Inflammatory macrophage (primary cell): ENCODE measurements around the gene PRKCE.
A peak's percentile ranks its signal among the peaks of the same experiment; 100 is the strongest.
"Not testable (repeated sequence)": the region's sequence is repeated elsewhere in the genome, so short reads cannot be mapped to it uniquely, and the experiment has no call there.

ENCODE experiments used
- DNase-seq, 2 donors: peaks; one replicate each; pipeline ENCODE4 v3.0.0-alpha.2; 2020 to 2022

Gene PRKCE

GRCh38 chr2:45871025-45871424 lies 219.6 kb downstream of the PRKCE start:
- DNase-seq = no peak

DNA sequence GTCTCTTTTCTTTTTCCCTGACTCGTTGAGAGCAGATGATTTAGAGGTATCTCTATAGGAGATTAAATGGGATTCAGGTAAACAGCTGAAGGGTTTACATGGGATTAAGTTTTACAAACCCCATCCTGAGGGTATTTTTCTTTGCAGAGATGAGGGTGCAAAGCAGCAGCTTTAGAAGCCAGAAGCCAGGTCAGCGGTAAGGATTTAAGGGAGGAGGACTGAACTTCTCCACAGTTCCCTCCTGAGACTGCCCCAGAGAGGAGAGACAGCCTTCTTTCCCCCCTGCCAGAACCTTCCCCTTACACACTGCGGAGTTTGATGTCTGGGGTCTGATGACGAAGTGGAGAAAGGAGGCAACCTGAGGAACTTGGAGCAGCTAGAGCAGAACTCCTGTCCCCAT lies 220.1 kb downstream of the PRKCE start:
- no peak for DNase-seq

GRCh38 chr2:45872211-45872610 lies 220.7 kb downstream of the PRKCE start:
- no peak for DNase-seq

- no peak for DNase-seq
These were observed 222.9 kb downstream of the PRKCE start for GRCh38 chr2:45874344-45874743.

DNA sequence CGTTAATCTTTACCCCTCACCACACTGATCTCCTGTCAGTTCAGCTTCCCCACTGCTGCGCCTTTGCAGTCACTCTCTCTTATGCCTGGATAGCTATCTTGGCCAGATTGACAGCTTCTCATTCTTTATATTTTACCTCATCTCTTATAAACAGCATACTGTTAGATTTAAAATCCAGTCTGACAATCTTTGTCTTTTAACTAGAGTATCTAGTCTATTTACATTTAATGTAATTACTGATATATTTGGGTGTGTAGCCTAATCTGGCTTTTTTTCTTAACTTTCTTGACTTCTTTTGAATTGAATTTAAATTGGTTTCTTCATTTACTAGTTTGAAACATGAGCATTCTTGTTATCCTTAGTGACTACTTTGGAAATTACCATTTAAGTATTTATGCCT lies 225.1 kb downstream of the PRKCE start:
- DNase-seq = no peak

- DNase-seq = no peak
These were observed 227.9 kb downstream of the PRKCE start for GRCh38 chr2:45879406-45879805.

GRCh38 chr2:45879936-45880335 lies 228.5 kb downstream of the PRKCE start:
- no peak for DNase-seq

GRCh38 chr2:45881970-45882581 lies 230.6 kb downstream of the PRKCE start:
- DNase-seq = no peak

DNA sequence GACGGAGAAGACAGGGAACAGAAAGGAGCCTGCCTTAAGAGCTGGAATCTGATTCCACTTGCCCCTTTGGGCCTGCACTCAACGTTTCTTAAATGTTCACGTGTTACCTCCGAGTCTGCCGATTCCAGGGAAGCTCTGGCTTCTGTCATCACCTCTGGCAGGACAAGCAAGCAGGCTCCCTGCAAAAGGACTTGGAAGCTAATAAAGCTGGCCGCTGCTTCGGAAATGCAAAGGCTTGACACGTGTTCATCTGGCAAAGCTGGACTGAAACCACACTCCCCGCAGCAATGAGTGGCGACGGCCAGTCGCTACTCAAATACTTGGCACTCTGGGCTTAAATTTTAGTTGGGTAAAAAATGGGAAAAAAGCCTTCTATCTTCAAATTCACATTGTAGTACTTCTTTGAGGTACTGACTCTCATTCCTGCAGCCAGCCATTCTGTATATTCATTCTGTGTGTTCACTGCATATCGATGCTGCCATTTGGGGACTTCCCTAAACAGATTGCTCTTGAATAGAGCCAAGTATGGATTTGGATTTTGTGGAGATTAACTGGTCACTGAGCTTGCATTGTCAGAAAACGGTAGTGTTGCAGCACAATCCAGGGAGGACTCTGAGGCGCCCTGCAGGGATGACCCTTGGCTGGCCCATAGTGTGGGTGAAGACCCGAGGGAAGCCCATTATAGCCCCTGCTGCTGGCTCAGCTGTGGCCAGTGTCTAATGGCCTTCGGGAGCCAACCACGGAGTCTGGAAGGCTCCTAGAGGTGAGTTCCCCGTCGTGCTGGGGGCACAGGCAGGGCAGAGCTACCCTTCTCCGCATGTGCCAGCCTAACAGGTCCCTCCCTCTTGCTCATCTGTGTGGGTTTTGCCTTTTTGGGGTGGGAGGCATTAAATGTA lies 231.5 kb downstream of the PRKCE start:
- no peak for DNase-seq

- DNase-seq = no peak
These were observed 232.1 kb downstream of the PRKCE start for GRCh38 chr2:45883603-45884000.

DNA sequence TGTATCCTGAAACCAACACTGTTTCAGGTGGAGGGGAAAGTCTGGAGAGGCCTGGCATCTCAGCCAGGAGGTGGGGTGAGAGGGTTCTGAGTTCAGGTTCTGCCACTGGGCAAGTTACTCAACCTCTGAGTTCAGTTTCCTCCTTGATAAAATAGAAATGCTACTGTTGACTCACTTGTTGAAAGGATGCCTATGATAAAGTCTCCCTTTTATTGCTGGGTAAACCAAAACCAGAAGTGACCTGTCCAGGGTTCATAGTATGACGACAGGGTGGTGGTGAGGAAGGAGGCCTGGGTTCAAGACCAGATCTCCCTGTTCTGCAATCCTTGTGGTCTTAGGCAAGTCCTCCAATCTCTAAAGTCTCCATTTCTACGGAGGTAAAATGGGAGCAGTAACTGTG lies 232.7 kb downstream of the PRKCE start:
- peak in 1 of 2 donors; percentile 44 for DNase-seq

DNA sequence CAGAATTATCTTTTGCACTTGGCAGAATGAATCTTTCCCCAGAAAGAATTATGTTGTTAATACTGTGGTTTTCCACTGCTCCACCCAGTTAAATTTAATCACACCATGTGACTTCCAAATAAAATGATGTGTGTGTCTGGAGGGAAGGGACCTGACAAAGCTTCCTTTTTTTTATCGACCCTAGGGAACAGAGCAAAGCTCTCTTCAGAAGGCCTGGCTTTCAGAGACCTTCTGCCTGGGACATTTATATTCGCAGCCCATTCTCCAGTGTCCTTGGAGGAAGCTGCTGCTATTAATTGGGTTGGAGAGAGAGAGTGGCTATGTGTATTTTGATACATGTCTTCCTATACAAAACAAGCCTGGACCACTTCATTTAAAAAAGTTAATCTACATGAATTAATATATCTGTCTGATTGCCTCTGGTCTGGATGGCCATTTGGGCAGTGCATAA lies 233.7 kb downstream of the PRKCE start:
- peak in 1 of 2 donors; percentile 26 for DNase-seq

DNA sequence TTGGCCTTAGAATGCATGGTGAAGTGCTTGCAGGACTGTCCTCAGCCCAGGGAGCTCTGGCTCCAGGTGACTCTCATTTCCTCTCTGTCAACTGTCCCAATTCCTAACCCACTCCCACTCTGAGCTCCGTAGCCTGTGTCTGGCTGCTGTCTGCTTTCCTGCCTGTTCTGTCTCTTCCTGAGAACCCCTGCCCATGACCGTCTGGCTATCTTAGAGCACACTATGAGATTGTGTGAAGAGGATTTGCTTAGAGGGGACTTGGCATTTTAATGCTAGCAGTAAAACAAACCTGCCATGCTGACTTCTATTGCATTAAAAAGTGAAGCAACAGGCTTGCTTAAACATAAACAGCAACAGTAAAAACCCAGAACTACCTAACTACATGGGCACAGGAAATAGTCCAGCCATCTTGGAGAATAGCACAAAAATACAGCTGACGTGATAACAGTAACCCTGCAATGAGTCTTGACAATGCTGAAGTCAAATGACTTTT lies 234.7 kb downstream of the PRKCE start:
- peak in 1 of 2 donors; percentile 29 for DNase-seq

- DNase-seq = peak; percentile 75 to 92
These were observed 236.7 kb downstream of the PRKCE start for GRCh38 chr2:45888167-45888566.

DNA sequence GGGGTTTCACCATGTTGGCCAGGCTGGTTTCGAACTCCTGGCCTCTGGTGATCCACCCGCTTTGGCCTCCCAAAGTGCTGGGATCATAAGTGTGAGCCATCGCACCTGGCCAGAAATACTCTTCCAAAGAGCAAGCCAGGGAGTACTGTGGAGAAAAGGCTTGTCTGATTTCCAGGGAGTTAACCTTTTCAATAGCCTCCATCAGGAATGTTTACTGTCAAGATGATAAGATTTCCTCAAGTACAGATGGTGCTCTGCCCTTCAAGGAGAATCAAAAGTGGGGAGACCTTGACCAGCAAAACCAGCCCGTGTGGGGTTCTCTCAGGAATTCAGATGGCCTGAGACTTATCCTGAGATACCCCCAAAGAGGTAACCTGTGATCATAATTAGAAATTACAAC lies 237.2 kb downstream of the PRKCE start:
- no peak for DNase-seq

DNA sequence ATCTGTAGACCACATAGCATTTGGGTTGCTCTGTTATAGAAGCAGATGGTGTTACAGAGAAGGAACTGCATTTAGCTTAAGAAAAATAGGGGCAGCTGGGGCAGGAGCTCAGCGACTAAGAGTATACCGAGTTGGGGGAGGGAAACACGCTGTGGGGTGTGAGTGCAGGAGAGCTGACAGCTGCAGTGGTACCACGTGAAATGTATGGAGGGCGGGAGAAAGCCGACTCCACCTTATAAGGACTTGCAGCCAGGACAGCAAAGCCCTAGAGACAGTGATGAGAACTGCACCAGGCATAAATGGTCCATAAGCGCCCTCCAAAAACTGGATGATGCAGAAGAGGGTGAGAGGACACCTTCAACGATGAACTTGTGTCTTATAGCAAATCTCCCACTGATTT lies 237.6 kb downstream of the PRKCE start:
- peak; percentile 50 to 71 for DNase-seq

GRCh38 chr2:45889620-45890370 lies 238.3 kb downstream of the PRKCE start:
- peak; percentile 89 to 90 for DNase-seq

GRCh38 chr2:45890371-45890646 lies 238.8 kb downstream of the PRKCE start:
- not testable (repeated sequence) for DNase-seq

GRCh38 chr2:45890819-45891218 lies 239.3 kb downstream of the PRKCE start:
- peak; percentile 36 to 55 for DNase-seq

- DNase-seq = no peak
These were observed 240.4 kb downstream of the PRKCE start for GRCh38 chr2:45891719-45892424.

DNA sequence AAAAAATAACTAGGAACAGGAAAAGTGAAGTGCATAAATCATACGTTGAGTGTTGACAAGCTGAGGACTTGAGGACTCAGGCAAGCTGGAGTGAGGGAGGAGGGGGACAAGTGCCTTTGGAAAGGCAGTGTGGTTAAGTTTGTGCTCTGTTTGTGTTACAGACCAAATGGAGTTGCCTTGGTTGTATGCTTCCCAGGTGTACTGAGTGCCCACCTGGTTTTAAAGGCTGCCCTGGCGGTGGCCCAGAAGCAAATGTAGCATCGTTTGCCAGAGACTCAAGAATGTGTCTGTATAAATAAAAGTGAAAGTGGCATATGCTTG lies 240.9 kb downstream of the PRKCE start:
- DNase-seq = no peak

DNA sequence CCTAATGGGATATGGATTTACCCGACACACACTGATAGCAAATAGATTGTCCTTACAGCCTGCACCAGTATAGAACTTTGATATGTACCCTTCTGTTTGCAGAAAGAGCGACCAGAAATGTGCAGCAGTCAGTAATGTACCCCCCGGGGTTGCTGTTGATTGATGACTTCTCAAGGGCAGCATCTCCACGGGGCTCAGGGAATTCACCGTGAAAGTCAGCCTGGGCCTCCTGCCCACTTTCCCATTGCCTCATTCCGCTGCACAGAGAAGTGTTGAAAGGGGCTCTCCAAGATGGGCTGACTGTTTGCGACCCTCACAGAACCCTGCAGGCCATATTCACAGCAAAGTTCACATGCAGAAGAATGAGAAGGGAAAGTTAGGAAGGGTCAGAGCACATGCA lies 241.3 kb downstream of the PRKCE start:
- DNase-seq = peak; percentile 31 to 59

DNA sequence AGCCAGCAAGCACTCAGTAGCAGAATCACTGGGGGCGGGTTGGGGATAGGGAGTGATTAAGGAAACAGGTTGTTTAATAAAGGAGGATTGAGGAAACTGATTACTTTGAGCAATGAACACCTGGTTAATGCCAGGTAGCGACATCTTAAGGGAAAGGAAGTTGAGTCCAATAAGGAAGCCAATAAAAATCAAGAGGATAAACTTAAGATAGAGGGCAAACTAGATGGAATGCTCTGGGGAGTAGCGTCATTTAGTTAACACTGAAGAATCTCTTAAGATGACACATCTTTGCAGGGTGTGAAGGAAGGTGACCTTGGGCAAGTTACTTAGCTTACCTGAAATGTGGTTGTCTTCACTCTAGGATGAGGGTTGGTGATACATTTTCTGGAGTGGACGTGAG lies 242.7 kb downstream of the PRKCE start:
- DNase-seq = no peak
